ENCODE results near the gene GPR142.

GPR142 gene

GRCh38 chr17:74387365-74388218 is 20.3 kb downstream of the GPR142 start:
- no peak overlapping the region for H3K4me3 ChIP-seq (ENCODE audit: low read length)
- TF ChIP-seq, protein P1, sequence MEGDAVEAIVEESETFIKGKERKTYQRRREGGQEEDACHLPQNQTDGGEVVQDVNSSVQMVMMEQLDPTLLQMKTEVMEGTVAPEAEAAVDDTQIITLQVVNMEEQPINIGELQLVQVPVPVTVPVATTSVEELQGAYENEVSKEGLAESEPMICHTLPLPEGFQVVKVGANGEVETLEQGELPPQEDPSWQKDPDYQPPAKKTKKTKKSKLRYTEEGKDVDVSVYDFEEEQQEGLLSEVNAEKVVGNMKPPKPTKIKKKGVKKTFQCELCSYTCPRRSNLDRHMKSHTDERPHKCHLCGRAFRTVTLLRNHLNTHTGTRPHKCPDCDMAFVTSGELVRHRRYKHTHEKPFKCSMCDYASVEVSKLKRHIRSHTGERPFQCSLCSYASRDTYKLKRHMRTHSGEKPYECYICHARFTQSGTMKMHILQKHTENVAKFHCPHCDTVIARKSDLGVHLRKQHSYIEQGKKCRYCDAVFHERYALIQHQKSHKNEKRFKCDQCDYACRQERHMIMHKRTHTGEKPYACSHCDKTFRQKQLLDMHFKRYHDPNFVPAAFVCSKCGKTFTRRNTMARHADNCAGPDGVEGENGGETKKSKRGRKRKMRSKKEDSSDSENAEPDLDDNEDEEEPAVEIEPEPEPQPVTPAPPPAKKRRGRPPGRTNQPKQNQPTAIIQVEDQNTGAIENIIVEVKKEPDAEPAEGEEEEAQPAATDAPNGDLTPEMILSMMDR (conservative IDR thresholded peaks at IDR 0.05; ENCODE audit: low read length), result no peak
- no peak for DNase-seq (ENCODE audit: low read depth)

DNA sequence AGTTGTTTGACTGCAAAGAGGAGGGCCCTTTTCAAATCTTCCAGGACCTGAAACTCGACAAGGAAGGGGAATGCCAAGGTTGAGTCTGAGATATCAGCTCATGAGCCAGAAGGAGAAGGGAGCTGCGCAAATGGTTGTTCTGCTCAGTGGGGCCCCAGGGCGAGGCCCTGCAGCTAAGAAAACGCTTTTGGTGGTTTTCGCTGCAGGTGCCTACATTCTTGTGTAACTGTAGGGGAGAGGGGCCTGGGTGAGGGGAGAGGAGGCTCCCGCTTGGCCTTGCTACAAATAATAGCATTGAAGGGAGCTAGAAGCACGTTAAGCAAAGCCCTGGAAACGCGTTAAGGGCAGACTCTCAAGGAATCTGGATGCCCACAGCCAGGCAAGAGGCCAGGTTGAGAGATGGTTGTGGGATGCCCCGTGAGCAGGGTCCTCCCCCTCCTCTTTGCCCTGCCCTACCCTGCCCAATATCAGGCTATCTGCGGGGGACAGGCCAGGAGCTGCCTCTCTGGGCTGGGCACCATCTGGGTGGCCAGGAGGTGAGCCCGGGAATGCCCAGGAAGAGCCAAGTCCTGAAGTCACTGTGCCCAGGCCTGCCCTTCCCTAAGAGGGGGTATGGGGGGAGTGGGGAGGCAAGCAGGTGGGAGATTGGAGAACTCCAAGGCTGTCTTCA is 21.9 kb downstream of the GPR142 start:
- TF ChIP-seq, protein P1 (conservative IDR thresholded peaks at IDR 0.05; ENCODE audit: low read length), result no peak
- DNase-seq (ENCODE audit: low read depth), result no peak

GRCh38 chr17:74389937-74390679 is 22.8 kb downstream of the GPR142 start:
- DNase-seq (ENCODE audit: low read depth), result no peak
- no peak overlapping the region for H3K4me3 ChIP-seq (ENCODE audit: low read length)
- TF ChIP-seq, protein P1 (conservative IDR thresholded peaks at IDR 0.05; ENCODE audit: low read length), result no peak

More for the DNA sequence above, 21.9 kb downstream of the GPR142 start:
- H3K4me3 ChIP-seq (ENCODE audit: low read length), result no peak overlapping the region

DNA sequence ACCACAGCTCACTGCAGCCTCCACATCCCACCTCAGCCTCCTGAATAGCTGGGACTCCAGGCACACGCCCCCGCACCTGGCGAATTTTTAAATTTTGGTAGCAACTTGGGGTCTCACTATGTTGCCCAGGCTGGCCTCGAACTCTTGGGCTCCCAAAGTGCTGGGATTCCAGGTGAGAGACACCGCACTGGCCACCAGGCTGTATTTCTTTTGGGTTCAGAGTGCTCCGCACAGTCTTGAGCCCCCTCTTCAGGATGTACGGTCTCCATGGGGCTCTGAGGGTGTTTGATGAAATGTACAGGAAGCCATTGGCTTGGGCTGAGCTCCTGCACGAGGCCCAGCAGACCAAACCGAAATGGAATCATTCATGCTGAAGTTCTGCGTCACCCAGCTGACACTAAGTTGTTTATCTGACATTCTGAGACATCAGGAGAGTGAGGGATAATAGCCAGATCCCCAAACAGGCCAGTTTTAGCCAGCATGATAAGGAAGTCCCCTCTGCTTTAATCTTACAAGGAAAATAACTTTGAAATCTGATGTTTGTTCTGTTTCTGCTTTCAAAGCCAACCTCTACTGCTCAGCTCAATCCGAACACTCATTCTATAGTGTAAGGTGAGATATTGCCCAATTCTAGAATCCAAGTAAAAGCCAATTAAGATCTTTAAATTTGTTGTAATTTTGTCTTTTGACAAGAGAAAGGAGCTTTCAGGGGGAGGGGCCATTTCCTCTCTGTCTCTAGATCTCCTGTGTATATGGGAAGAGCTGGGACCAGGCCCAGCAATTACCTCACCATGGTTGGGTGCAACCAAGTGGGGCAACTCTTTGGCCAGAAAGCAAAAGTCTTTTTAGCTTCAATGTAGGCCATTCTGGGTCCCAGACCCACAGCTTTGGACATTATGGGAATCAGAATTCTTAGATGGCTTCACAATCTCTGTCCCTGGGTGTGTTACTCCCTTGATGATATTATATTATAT is 23.7 kb downstream of the GPR142 start:
- TF ChIP-seq, protein P1 (conservative IDR thresholded peaks at IDR 0.05; ENCODE audit: low read length), result no peak
- no peak overlapping the region for H3K4me3 ChIP-seq (ENCODE audit: low read length)
- no peak for DNase-seq (ENCODE audit: low read depth)

DNA sequence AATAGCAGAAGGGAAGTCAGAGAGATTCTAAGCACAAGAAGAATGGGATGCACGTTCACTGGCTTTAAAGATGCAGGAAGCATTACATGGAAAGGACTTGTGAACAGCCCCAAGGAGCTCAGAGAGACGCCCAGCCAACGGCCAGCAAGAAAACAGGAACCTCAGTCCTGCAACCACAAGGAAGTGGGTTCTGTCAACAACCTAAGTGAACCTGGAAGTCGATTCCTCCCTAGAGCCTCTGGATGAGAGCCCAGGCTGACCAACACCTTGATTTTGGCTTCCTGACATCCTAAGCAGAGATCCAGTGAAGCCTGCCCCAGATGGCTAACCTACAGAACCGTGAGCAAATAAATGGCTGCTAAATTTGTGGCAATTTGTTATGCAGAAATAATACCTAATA is 24.5 kb downstream of the GPR142 start:
- no peak for DNase-seq (ENCODE audit: low read depth)
- TF ChIP-seq, protein P1 (conservative IDR thresholded peaks at IDR 0.05; ENCODE audit: low read length), result no peak
- H3K4me3 ChIP-seq (ENCODE audit: low read length), result no peak overlapping the region

- DNase-seq (ENCODE audit: low read depth), result no peak
- TF ChIP-seq, protein P1 (conservative IDR thresholded peaks at IDR 0.05; ENCODE audit: low read length), result no peak
- H3K4me3 ChIP-seq (ENCODE audit: low read length), result no peak overlapping the region
Observed at GRCh38 chr17:74392848-74393247, 25.5 kb downstream of the GPR142 start.

Measured in AG10803 (cell line).